Astrocyte (in vitro differentiated cells and primary cell): Measurements from ENCODE around the gene LRMDA. TPM values are rescaled to one million over a fixed set of nuclear protein-coding genes. Genes with fewer than 3 reads are reported as not detected.

ENCODE experiments used
- DNase-seq: peaks from one replicate; pipeline ENCODE4 v3.0.0-alpha.2; 2010; ENCODE audit warnings: low read depth
- FAIRE-seq: peaks from 2 replicates; lab custom pipeline; 2011; peaks lifted over from hg19 to GRCh38; lab: Jason Lieb, UNC
- H2AFZ ChIP-seq: 2 replicates; pipeline ENCODE4 v1.6.0; 2012; ENCODE audit warnings: low read depth, low read length, inconsistent platforms
- H3K27ac ChIP-seq: 2 replicates; pipeline ENCODE4 v1.5.1; 2011; ENCODE audit warnings: low read depth, low read length, inconsistent platforms
- H3K27me3 ChIP-seq: 2 replicates; pipeline ENCODE4 v1.6.0; 2011; ENCODE audit warnings: low read length, inconsistent platforms; ENCODE audit not compliant: insufficient read depth
- H3K36me3 ChIP-seq: 2 replicates; pipeline ENCODE4 v1.5.1; 2011; ENCODE audit warnings: low read length, inconsistent platforms; ENCODE audit not compliant: insufficient read depth
- H3K4me1 ChIP-seq: 2 replicates; pipeline ENCODE4 v1.5.1; 2011; ENCODE audit warnings: low read length, inconsistent platforms; ENCODE audit not compliant: insufficient read depth
- H3K4me2 ChIP-seq: 2 replicates; pipeline ENCODE4 v1.6.0; 2012; ENCODE audit warnings: low read length, inconsistent platforms
- H3K4me3 ChIP-seq: 2 replicates; pipeline ENCODE4 v1.5.1; 2011; ENCODE audit warnings: low read depth, mild to moderate bottlenecking, low read length, inconsistent platforms; ENCODE audit not compliant: insufficient read depth
- H3K79me2 ChIP-seq: 2 replicates; pipeline ENCODE4 v1.6.0; 2012; ENCODE audit warnings: mild to moderate bottlenecking, low read length, inconsistent platforms; ENCODE audit not compliant: insufficient read depth
- H3K9ac ChIP-seq: 2 replicates; pipeline ENCODE4 v1.6.0; 2012; ENCODE audit warnings: mild to moderate bottlenecking, low read length, inconsistent platforms
- H3K9me3 ChIP-seq: 2 replicates; pipeline ENCODE4 v1.5.1; 2012; ENCODE audit warnings: low read depth, mild to moderate bottlenecking, low read length, inconsistent platforms; ENCODE audit not compliant: insufficient read depth
- H4K20me1 ChIP-seq: 2 replicates; pipeline ENCODE4 v1.6.0; 2012; ENCODE audit warnings: low read length, inconsistent platforms; ENCODE audit not compliant: insufficient read depth
- H3K27ac Mint-ChIP-seq: one replicate; pipeline ENCODE4 v1.8.0; 2021; ENCODE audit warnings: mild to moderate bottlenecking, mixed read lengths; ENCODE audit not compliant: unreplicated experiment
- H3K27me3 Mint-ChIP-seq: one replicate; pipeline ENCODE4 v1.8.0; 2021; ENCODE audit warnings: low read depth, mixed read lengths; ENCODE audit not compliant: unreplicated experiment
- H3K36me3 Mint-ChIP-seq: one replicate; pipeline ENCODE4 v1.8.0; 2021; ENCODE audit warnings: low read depth, mixed read lengths; ENCODE audit not compliant: unreplicated experiment
- H3K4me1 Mint-ChIP-seq: one replicate; pipeline ENCODE4 v1.8.0; 2021; ENCODE audit warnings: low read depth, mixed read lengths; ENCODE audit not compliant: unreplicated experiment
- H3K4me3 Mint-ChIP-seq: one replicate; pipeline ENCODE4 v1.8.0; 2021; ENCODE audit warnings: mild to moderate bottlenecking, moderate library complexity, mixed read lengths; ENCODE audit not compliant: unreplicated experiment
- H3K9me3 Mint-ChIP-seq: one replicate; pipeline ENCODE4 v1.8.0; 2021; ENCODE audit warnings: mild to moderate bottlenecking, mixed read lengths; ENCODE audit not compliant: unreplicated experiment
- EZH2 ChIP-seq: IDR thresholded peaks from 2 replicates; pipeline ENCODE4 v1.6.1; 2012; ENCODE audit warnings: mild to moderate bottlenecking, low read length, inconsistent platforms; ENCODE audit not compliant: insufficient read depth
- total RNA-seq: library from RNA; stranded (reverse); gene quantifications from 2 replicates; pipeline ENCODE4 v1.2.1, GENCODE V29; 2021
- TF ChIP-seq, protein P1 (sequence below): IDR thresholded peaks from 2 replicates; pipeline ENCODE4 v1.5.1; 2011; ENCODE audit warnings: low read depth, mild to moderate bottlenecking, inconsistent platforms, low read length, moderate library complexity; ENCODE audit not compliant: insufficient read depth

LRMDA gene
- total RNA-seq, 1 donor from 2014 or later: 2.7 TPM

DNA sequence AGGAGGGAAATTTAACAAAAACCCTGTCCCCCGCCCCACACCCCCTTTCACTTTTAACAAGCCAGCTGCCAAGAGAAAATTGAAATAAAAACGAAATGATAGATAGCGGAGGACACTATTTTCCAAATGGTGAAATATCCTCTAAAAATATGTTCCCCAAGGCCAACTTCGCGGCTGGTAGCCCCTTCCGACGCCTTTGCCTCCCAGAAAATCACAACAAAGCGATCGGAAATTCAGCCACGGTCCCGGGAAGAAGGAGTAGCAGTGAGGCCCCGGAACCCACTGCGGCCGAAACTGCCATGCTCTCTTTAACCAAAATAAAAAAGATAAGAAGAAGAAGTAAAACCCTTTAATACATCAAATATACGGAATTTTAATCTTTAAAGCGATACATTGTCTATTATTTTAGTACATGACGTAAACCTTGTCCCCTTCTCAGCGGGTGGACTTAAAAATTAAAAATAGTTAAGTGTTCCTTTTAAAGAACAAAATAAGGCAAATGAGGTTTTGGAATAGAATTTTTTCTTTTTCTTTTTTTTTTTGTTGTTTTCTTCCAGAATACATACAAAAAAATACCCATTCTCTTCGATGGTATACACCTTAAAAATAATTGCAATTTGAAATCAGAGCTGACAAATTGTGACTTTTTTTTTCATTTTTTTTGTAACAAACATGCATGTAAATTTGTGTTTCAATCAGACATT, 33.8 kb upstream of the LRMDA start:
- peaks cover 42% of the 10 kb centered on the region for H4K20me1 ChIP-seq
- H3K4me3 ChIP-seq: peak overlapping the region; percentile 89
- peak overlapping the region; percentile 74 for H3K27ac ChIP-seq
- no peak overlapping the region for H2AFZ ChIP-seq
- Mint-ChIP-seq H3K36me3 (peaks cover 4% of the 10 kb centered on the region), H3K4me1 (peaks cover 2% of the 10 kb centered on the region), H3K27ac (peak overlapping the region; percentile 69), H3K27me3 (peaks cover 40% of the 10 kb centered on the region), H3K4me3 (peak overlapping the region; percentile 88), H3K9me3 (peaks cover 4% of the 10 kb centered on the region)
- no peak for TF ChIP-seq EZH2
- TF ChIP-seq, protein P1, sequence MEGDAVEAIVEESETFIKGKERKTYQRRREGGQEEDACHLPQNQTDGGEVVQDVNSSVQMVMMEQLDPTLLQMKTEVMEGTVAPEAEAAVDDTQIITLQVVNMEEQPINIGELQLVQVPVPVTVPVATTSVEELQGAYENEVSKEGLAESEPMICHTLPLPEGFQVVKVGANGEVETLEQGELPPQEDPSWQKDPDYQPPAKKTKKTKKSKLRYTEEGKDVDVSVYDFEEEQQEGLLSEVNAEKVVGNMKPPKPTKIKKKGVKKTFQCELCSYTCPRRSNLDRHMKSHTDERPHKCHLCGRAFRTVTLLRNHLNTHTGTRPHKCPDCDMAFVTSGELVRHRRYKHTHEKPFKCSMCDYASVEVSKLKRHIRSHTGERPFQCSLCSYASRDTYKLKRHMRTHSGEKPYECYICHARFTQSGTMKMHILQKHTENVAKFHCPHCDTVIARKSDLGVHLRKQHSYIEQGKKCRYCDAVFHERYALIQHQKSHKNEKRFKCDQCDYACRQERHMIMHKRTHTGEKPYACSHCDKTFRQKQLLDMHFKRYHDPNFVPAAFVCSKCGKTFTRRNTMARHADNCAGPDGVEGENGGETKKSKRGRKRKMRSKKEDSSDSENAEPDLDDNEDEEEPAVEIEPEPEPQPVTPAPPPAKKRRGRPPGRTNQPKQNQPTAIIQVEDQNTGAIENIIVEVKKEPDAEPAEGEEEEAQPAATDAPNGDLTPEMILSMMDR: no peak
- peaks cover 48% of the 10 kb centered on the region for H3K79me2 ChIP-seq
- H3K4me2 ChIP-seq: peak overlapping the region; percentile 100
- no peaks in the 10 kb centered on the region for H3K36me3 ChIP-seq
- H3K4me1 ChIP-seq: peaks cover 7% of the 10 kb centered on the region
- H3K9me3 ChIP-seq: no peaks in the 10 kb centered on the region
- no peak for FAIRE-seq
- peak overlapping the region; percentile 93 for H3K9ac ChIP-seq
- DNase-seq: no peak
- no peaks in the 10 kb centered on the region for H3K27me3 ChIP-seq

DNA sequence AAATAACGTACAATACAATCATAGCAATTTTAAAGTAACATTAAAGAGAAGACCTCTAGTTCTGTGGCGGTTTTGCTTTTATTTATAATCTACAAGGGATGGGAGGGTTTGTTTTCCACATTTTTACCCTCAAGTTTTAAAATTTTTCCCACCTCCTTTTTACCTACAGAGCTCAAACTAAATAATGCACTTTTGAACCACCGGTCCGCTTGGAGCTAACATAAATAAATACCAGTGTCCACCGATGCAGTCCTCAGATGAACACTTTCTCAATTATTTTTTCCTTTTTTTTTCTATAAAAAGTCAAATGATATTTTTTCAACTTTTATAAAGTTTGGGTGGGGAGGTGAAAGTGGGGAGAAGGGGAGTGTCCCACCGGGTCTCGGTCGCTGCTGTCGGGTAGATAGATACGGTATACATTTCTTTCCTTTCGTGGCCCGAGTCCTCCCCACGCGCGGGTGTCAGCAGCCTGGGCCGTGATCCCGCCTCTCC, 33.2 kb upstream of the LRMDA start:
- Mint-ChIP-seq H3K4me1 (peaks cover 2% of the 10 kb centered on the region), H3K4me3 (peak overlapping the region; percentile 88), H3K27ac (peak overlapping the region; percentile 41), H3K27me3 (peaks cover 37% of the 10 kb centered on the region), H3K36me3 (peaks cover 4% of the 10 kb centered on the region), H3K9me3 (peaks cover 4% of the 10 kb centered on the region)
- H3K4me3 ChIP-seq: peak overlapping the region; percentile 89
- FAIRE-seq (no peak), DNase-seq (no peak)
- H2AFZ ChIP-seq: no peak overlapping the region
- no peaks in the 10 kb centered on the region for H3K9me3 ChIP-seq
- peaks cover 13% of the 10 kb centered on the region for H3K4me1 ChIP-seq
- H3K27ac ChIP-seq: peak overlapping the region; percentile 85
- peaks cover 1% of the 10 kb centered on the region for H3K27me3 ChIP-seq
- peaks cover 42% of the 10 kb centered on the region for H4K20me1 ChIP-seq
- H3K36me3 ChIP-seq: no peaks in the 10 kb centered on the region
- peak overlapping the region; percentile 100 for H3K4me2 ChIP-seq
- no peak for TF ChIP-seq EZH2
- TF ChIP-seq, protein P1: no peak
- peak overlapping the region; percentile 93 for H3K9ac ChIP-seq
- H3K79me2 ChIP-seq: peaks cover 48% of the 10 kb centered on the region
